ENCODE results near the gene OMD.
"Not testable (repeated sequence)": the region's sequence is repeated elsewhere in the genome, so short reads cannot be mapped to it uniquely, and the experiment has no call there.

Gene OMD

DNA sequence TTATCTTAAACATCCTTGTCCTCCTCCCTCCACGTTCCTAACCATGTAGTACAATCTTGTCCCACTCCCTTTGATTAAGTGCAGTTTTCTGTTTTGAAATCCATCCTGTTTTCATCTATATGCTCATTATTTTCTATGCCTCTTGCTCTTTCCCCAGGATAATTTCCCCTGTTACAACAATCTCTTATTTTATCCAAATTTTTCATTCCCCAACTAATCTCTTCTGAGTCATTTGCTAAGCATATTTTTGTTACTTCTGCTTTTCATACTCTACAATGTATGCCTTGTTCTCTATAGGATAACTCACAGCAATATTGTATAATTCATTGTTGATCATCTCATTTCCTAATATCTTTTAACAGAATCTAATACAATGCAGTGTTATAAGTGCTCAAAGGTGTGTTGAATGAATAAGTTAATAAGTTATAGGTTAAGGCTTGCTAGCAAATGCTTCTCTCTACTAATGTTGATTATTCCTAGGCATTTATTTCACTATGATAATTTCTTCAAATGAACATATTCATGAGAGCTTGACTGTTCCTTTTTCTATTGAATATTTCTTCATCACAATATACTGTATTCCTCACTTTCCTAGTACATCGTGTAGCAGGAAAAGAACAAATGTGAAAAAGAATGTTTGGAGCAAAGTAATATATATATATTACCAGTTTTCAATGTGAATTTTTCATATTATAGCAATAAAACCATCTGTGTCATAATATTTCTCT is 1.5 kb downstream of the OMD start:
- in situ Hi-C loops (cut with HindIII; ENCODE audit: low sequenced_read_pairs), result no loop called here

DNA sequence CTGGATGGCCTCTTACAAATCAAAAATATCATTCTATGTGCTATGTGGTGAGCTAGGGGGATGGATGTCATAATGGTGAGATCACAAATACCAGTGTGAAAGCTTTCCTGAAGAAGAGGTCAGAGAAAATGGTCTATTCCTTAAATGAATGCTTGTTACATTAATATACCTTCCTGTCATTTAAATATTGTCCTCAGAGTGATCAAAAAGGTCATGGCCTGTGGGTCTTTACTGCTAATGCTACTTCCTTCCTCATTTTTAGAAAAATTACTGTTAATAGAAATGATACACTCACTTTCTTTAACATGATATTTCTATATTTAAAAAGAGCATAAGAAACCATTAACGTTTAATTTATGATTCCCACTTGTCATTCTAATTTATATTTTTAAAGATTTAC is 9.7 kb downstream of the OMD start:
- in situ Hi-C loops (cut with HindIII; ENCODE audit: low sequenced_read_pairs), result no loop called here

DNA sequence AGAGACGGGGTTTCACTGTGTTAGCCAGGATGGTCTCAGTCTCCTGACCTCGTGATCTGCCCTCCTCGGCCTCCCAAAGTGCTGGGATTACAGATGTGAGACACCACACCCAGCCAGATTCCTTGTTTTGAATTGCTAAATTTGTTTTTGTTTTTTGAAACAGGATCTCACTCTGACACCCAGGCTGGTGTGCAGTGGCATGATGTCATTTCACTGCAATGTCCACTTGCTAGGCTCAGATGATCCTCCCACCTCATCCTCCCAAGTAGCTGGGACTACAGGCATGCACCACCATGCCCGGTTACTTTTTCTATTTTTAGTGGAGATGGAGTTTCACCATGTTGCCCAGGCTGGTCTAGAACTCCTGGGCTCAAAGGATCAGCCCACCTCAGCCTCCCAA is 13.1 kb downstream of the OMD start:
- in situ Hi-C loops (cut with HindIII; ENCODE audit: low sequenced_read_pairs), result not testable (repeated sequence)

DNA sequence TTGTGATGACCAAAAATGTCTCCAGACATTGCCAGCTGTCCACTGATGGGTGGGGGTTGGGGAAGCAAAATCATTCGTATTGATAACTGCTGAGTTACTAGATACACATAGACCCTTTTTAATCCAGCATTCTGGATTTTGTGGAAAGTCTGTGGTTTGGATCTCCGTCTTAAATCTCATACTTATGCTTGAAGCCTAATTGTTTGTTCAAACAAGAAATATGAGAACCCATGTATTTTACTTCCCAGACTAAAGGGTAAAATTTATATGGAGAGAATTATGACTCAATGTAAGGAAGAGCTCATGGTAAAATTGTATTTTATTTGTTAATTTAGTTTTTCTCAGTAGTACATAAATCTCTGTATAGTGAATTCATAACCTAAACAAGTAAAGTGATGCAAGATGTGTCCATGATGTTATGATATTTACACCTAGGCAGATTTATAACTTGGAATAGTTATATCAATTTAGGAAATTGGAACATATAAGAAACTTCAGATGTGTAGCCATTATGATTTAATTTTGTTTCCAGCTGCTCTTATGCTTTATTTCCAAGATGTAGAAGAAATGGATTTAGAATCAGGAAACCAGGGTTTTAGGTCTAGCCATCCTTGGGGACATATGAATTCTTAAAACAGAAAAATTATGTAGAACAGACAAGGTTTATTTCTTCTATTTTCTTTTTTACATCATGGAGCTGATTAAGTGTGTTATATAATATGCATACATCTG is 15.4 kb downstream of the OMD start:
- in situ Hi-C loops (cut with HindIII; ENCODE audit: low sequenced_read_pairs), result no loop called here

DNA sequence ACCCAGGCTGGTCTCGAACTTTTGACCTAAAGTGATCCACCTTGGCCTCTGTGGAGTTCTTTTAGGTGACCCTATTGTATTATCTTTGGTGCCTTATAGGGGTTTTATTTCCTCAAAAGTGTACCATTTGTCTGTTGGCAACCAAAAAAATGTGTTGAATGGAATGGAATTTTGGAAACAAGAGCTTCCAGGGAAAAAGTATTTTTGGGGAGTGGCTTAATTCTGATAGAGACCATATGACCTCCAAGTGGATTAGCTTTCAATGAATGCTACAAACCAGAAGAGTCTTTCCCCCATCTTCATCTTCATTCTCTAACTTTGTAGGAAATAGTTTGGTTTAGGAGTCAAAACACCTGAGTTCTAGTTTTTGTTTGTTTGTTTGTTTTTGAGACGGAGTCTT is 16.5 kb downstream of the OMD start:
- in situ Hi-C loops (cut with HindIII; ENCODE audit: low sequenced_read_pairs), result no loop called here

DNA sequence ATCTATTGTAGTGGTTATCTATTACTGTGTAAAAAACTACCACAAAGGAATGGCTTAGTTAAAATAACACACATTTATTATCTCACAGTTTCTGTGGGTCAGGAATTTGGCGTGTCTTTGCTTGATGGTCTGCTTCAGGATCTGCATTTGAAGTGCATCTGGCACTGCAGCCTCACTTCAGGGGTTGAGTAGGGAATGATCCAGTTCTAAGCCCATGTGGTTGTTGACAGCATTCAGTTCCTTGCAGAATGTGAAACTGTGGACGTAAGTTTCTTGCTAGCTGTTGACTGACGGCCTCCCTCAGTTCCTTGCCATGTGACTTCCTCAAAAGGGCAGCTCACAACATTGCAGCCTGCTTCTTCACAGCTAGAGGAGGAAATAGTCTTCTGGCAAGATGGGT is 17.8 kb downstream of the OMD start:
- in situ Hi-C loops (cut with HindIII; ENCODE audit: low sequenced_read_pairs), result no loop called here

DNA sequence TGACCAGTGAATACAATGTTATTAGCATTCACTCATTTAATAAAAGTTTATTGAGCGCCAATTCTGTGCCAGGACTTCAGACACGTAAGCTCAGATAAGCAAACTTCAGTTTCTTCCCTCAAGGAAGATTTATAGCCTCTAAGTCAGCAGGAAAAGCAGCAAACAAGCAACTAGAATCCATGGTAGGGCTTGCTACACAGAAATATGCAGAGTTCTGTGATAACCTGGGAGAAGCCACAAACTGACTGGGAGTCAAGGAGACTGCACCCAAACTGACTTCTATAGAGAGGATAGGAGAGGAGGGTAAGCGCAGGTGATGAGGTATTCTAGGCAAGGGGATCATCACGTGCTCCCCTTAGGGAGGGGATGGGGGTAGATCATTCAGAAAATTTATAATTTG is 18.5 kb downstream of the OMD start:
- in situ Hi-C loops (cut with HindIII; ENCODE audit: low sequenced_read_pairs), result no loop called here

DNA sequence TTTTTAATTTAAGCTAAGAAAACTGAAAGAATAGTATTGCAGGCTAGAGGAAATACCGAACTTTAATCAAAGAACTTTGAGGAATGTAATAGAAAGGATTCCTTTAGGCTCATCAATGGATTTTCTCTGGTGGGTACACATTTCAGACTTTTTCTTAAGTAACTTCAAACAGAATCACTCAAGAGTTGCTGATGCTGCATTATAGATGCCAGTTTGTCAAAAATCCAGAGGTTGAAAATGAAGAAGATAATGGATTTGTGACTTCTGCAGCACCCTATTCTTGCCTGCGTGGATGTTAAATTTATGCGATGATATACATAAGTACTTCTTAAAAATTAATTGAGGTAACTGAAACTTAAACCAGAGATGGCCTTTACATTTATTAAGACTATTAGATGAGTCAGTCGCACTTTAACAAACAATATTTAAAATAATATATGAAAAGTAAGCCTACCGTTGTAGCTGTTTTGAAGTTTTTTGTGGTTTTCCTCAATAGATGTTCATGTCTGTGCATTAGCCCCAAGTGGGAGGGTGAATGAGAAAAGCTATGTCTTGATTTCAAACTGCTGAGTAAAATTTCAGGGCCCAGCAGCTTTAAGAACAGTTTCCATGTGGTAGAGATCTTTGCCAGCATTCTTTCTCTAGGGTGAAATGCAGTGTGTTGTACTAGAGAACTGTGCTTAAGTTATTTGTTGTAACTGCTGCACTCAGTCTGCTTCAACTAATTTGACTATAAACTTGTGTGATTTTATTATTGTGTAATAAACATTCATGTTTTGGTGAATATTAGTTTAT is 20.0 kb downstream of the OMD start, which contains the start of gene OGN:
TSS of gene OGN (minus strand) at position 537 of the 795 bp plus-strand sequence. CDS start 1,171 bp downstream, outside the sequence.
- in situ Hi-C loops (cut with HindIII; ENCODE audit: low sequenced_read_pairs), result no loop called here

DNA sequence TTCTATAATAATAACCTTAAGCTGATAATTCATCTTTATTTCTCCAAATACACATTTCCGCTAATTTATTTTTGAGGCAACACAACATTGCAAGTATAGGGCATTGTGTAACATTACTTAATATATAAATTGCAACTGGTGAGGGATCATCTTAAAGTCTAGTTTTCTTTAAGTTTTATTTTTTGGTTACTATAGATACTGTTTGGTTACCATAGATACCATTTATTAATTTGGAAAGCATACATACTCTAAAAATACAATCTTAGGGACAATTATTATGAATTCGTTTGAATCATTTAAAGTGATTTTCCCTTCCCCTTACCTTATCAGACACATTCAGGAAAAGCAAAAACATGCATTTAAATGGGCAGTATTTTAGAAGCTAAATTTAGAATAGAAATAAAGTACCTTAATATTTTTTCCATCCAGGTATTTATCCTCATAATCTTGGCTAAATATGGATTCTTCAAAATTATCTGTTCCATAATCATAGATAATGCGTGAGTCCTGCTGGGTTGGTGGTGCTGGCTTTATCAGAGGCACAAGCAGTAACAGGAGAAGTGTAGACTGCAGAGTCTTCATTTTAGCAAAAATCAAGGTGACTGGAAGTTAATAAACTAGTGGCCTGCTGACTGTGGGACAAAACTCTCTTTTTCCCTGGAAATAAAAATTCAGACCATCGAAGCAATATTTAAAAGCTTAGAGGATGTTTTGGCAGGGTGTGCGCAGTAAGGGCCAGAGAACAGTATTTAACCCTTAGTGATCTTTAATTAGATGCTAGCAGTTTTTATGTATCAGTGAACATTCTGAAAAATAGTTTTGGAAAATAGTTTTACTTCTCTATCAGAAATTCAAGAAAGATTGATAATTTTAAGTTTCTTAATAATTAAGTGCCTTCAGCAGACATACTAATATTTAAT is 21.2 kb downstream of the OMD start:
- in situ Hi-C loops (cut with HindIII; ENCODE audit: low sequenced_read_pairs), result no loop called here

DNA sequence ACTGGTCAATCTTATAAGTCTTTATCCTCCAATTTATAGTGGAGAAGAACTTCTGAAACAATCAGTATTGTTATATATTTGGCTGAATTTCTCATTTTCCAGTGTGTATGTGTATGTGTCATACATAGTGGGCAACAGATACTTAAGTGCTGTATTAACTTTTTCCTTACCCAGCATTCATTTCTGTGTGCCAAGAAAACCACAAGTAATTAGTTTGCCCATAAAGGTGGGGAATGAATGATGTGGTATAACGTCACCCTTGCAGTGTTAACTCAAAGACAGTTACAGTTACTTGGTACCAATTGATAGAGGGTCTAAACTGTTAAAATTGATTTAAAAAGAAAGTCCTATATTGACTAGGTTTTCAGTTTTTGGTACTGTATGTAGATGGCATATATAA is 21.9 kb downstream of the OMD start:
- in situ Hi-C loops (cut with HindIII; ENCODE audit: low sequenced_read_pairs), result no loop called here

DNA sequence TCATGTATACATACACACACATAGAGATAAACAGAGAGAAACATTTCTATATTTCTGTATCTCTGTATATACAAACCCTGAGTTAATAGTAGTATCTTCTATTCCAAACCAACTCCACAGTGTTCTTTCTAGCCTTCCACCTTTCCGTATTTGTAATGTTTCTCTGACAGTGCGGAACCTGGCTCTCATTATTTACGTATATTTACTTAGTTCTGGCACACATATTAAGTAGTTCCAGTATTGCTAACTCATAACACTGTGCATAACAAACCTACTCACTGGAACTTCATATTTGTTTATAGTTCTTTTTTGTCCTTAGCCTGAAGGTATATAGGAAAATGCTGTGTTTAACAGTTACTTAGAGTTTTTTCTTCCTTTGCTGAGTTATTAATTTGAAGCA is 26.4 kb downstream of the OMD start:
- in situ Hi-C loops (cut with HindIII; ENCODE audit: low sequenced_read_pairs), result loop anchor here (25.0 kb wide), 1 partner anchor 89 kb away; the partner anchor contains the start of gene ASPN

DNA sequence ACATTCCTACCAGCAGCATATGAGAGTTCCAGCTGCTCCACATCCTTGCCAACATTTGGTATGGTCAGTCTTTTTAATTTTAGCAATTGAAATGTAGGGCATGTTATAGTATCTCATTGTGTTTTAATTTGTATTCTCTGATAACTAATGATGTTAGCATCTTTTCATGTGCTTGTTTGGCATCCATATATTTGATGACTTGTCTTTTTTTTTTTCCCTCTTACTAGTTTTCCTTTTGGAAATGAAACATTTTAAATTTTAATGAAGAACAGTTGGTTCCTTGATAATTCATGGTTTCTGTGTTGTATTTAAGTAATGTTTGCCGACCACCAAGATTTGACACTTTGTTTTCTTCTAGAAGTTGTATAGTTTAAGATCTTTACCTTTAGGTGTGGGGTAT is 28.7 kb downstream of the OMD start:
- in situ Hi-C loops (cut with HindIII; ENCODE audit: low sequenced_read_pairs), result loop anchor here (25.0 kb wide), 1 partner anchor 92 kb away; the partner anchor contains the start of gene ASPN

DNA sequence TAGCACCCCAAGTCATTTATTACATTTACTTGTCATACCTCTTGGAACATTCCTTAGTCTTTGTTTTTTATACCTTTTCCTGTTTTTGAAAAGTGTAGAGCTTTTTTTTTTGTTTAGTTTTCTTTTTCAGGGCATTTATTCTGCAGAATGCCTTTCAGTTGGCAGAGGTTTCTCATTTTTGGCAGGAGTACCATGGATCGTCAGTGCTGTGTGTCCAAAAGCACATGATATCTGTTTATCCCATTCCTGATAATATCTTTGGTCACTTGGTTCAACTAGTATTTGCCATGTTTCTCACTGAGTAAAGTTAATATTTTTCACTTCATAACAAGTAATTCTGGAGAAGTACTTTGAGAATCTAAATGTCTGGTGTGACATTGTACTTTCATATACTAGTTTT is 30.6 kb downstream of the OMD start:
- in situ Hi-C loops (cut with HindIII; ENCODE audit: low sequenced_read_pairs), result loop anchor here (25.0 kb wide), 1 partner anchor 94 kb away; the partner anchor contains the start of gene ASPN

DNA sequence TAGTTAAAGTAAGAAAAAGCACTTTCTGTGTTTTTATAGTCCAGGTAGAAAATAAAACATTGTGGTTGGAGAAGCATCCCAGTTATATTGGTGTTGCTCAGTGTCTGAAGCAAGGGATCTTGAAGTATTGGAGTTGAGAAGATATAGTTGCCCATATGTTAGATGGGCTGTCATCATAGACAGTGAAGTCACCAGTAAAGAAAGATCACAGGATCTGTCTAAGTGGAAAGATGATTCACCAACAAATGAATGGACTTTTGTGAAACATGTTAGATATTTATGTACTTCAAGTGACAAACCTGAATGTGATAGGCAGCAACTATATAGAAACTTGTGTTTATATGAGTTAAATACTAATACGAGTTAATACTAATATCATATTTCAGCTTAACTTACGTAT is 31.6 kb downstream of the OMD start:
- in situ Hi-C loops (cut with HindIII; ENCODE audit: low sequenced_read_pairs), result loop anchor here (25.0 kb wide), 1 partner anchor 95 kb away; the partner anchor contains the start of gene ASPN

DNA sequence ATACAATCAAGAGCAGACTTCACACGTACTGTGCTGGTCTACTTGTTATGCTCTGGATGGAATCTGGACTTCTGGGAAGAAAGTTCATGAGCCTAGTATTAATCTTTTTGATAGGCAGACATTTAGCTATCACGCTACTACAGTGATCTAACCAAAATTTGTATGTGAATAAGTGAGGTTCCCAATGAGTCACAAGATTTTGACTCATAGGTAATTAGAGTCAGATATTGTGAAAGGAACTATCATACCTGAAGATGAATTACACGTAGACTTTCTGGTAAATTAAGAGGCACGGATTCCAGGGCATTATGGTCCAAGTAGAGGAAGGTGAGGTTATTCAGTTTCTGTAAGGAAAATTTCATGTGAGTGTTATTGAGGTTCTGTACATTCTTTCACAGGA is 38.3 kb downstream of the OMD start:
- in situ Hi-C loops (cut with HindIII; ENCODE audit: low sequenced_read_pairs), result loop anchor here (25.0 kb wide), 1 partner anchor 101 kb away; the partner anchor contains the start of gene ASPN

DNA sequence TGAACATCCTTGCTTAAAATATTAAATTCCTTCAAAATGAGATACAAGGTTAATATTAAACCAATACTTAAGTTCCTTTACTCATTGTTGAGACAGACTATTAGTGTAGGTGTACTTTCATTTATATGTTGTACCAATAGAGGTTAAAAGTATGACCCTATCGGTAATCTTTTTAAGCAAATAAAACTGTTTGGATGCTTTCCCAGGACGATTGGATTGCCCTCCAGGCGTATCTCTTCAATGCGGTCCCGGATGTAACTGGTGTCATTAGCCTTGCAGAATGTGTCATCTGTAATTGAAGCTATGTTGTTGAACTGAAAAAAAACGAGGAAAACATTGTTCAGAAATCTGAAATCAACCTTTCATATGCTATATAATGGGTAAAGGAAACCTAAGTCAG is 38.8 kb downstream of the OMD start:
- in situ Hi-C loops (cut with HindIII; ENCODE audit: low sequenced_read_pairs), result loop anchor here (25.0 kb wide), 1 partner anchor 102 kb away; the partner anchor contains the start of gene ASPN

DNA sequence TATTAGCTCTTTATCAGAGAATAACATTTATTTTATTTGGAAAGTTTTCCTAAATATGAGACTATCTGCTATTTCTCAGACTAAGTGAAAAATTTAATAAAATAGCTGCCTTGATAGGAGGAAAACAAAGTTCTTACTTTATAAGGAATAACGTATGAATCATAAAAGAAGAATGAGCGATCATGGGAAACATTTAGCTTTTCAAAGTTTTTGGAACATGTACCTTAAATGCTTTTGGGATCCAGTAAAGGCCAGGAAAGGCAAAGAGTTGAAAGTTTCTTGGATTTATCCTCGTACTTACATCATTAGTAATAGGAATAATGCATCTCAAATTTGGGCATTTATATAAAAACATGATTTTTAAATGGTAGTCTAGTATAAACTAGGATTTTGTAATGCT is 39.3 kb downstream of the OMD start:
- in situ Hi-C loops (cut with HindIII; ENCODE audit: low sequenced_read_pairs), result loop anchor here (25.0 kb wide), 1 partner anchor 102 kb away; the partner anchor contains the start of gene ASPN

DNA sequence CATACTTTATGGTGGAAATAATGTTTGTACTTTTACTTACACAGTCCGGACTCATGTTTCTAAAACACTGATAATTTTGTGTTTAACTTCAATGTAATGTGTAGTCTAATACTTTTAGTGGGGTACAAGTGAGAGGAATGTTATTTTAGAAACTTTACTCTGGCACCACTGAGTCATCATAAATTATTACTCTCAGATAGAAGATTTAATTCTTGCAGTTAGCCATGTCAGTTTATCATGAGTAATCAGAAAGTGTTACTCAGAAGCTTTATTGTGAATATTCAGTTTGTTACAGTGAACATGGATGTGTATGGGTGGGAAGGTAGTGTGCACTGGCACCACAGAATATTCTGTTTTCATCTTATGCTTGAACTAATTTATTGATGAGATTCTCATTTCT is 39.9 kb downstream of the OMD start:
- in situ Hi-C loops (cut with HindIII; ENCODE audit: low sequenced_read_pairs), result loop anchor here (25.0 kb wide), 1 partner anchor 103 kb away; the partner anchor contains the start of gene ASPN

DNA sequence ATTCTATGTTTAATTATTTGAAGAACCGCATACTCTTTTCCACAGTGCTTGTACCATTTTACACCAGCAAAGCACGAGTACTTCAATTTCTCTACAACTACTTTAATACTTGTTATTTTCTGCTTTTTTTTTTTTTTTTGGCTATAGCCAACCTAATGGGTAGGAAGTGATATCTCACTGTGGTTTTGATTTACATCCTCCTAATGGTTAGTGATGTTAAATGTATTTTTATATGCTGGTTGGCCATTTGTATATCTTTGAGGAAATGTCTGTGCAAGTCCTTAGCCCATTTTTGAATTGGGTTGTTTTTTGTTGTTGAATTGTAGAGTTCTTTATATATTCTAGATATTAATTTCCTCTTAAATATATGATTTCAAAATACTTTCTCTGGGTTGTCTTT is 42.5 kb downstream of the OMD start:
- in situ Hi-C loops (cut with HindIII; ENCODE audit: low sequenced_read_pairs), result loop anchor here (25.0 kb wide), 1 partner anchor 106 kb away; the partner anchor contains the start of gene ASPN

DNA sequence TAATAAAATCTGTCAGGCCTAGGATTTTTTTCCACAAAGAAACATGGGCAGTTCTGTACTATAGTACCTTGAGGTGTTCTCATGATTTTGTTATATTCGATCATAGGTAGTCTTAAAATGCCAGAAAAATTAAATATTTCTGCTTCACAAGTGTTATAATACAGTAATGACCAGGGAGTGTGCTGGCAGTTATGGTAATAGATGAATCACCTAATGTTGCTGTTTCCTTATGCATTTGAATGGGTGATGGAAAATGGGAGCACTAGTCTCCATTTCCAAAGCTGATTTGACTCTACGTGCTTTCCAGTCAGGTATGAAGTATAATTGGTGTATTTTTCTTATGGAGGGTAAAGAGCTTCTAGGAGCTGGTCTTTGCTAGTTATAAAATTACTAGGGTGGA is 43.7 kb downstream of the OMD start:
- in situ Hi-C loops (cut with HindIII; ENCODE audit: low sequenced_read_pairs), result loop anchor here (25.0 kb wide), 1 partner anchor 107 kb away; the partner anchor contains the start of gene ASPN

Data from endothelial cell of hepatic sinusoid (primary cell).